Neuronal stem cell (in vitro differentiated cells): ENCODE measurements around the gene CASKIN2.
A peak's percentile ranks its signal among the peaks of the same experiment; 100 is the strongest.

Experiments
- DNase-seq: peaks from one replicate; pipeline ENCODE4 v3.0.0-alpha.2; 2013; ENCODE audit warnings: low spot score
- H2AFZ ChIP-seq: one replicate; pipeline ENCODE4 v1.6.1; 2013; ENCODE audit warnings: mild to moderate bottlenecking, low read length, inconsistent platforms
- H2AK5ac ChIP-seq: 2 replicates; pipeline ENCODE4 v1.6.1; 2013; ENCODE audit warnings: low read depth, mild to moderate bottlenecking, inconsistent platforms, low read length, moderate library complexity, mixed read lengths
- H2BK120ac ChIP-seq: 2 replicates; pipeline ENCODE4 v1.6.1; 2013; ENCODE audit warnings: low read depth, mild to moderate bottlenecking, inconsistent platforms, low read length, moderate library complexity, mixed read lengths
- H2BK12ac ChIP-seq: one replicate; pipeline ENCODE4 v1.6.1; 2013; ENCODE audit warnings: low read length, inconsistent platforms
- H2BK15ac ChIP-seq: 2 replicates; pipeline ENCODE4 v1.6.1; 2013; ENCODE audit warnings: mild to moderate bottlenecking, low read length, inconsistent platforms, mixed read lengths
- H2BK5ac ChIP-seq: one replicate; pipeline ENCODE4 v1.6.1; 2013; ENCODE audit warnings: inconsistent platforms, mild to moderate bottlenecking, low read length, moderate library complexity
- H3K14ac ChIP-seq: one replicate; pipeline ENCODE4 v1.6.1; 2013; ENCODE audit warnings: low read length, inconsistent platforms
- H3K18ac ChIP-seq: 2 replicates; pipeline ENCODE4 v1.6.1; 2013; ENCODE audit warnings: low read length, inconsistent platforms
- H3K23ac ChIP-seq: 2 replicates; pipeline ENCODE4 v1.6.1; 2013; ENCODE audit warnings: low read depth, mild to moderate bottlenecking, mixed read lengths, low read length, inconsistent platforms; ENCODE audit not compliant: poor library complexity
- H3K27ac ChIP-seq: replicated peaks from 3 replicates; pipeline ENCODE4 v1.5.1; 2013; ENCODE audit warnings: low read length, inconsistent platforms
- H3K27me3 ChIP-seq, 3 experiments: 2 replicates each; pipeline ENCODE4 v1.6.1; 2013; ENCODE audit warnings: low read length in 3 of 3, mild to moderate bottlenecking in 2 of 3, inconsistent platforms in 1 of 3, low read depth in 1 of 3, mixed read lengths in 1 of 3, moderate library complexity in 1 of 3; ENCODE audit not compliant: control insufficient read depth in 3 of 3, insufficient read depth in 3 of 3
- H3K36me3 ChIP-seq, 2 donors: replicated peaks in 1 of 2; 2 replicates each; pipeline ENCODE4 v1.6.1; 2013; ENCODE audit warnings: low read length in 2 of 2; ENCODE audit not compliant: control insufficient read depth in 2 of 2, insufficient read depth in 2 of 2
- H3K4ac ChIP-seq: 2 replicates; pipeline ENCODE4 v1.6.1; 2013; ENCODE audit warnings: inconsistent platforms, mild to moderate bottlenecking, low read length, moderate library complexity
- H3K4me1 ChIP-seq, 2 donors: 1 replicate in 1 of 2; 2 replicates in 1 of 2; pipeline ENCODE4 v1.6.1; 2013; ENCODE audit warnings: low read length in 2 of 2, low read depth in 1 of 2; ENCODE audit not compliant: control insufficient read depth in 2 of 2, insufficient read depth in 1 of 2
- H3K4me2 ChIP-seq: one replicate; pipeline ENCODE4 v1.6.1; 2013; ENCODE audit warnings: mild to moderate bottlenecking, low read length, inconsistent platforms; ENCODE audit not compliant: insufficient read depth, poor library complexity, severe bottlenecking
- H3K4me3 ChIP-seq, 2 donors: 2 replicates each; pipeline ENCODE4 v1.5.1; 2013; ENCODE audit warnings: low read length in 2 of 2, mild to moderate bottlenecking in 2 of 2, inconsistent platforms in 1 of 2, moderate library complexity in 1 of 2
- H3K79me1 ChIP-seq: one replicate; pipeline ENCODE4 v1.6.1; 2013; ENCODE audit warnings: low read depth, mild to moderate bottlenecking, inconsistent platforms, low read length, moderate library complexity
- H3K9ac ChIP-seq: one replicate; pipeline ENCODE4 v1.6.1; 2013; ENCODE audit warnings: mild to moderate bottlenecking, low read depth, low read length, inconsistent platforms; ENCODE audit not compliant: poor library complexity
- H3K9me3 ChIP-seq, 2 donors: replicated peaks in 1 of 2; 2 replicates each; pipeline versions ENCODE3 to v1.6.1; 2013; ENCODE audit warnings: low read length in 2 of 2, mild to moderate bottlenecking in 2 of 2, inconsistent platforms in 1 of 2, low read depth in 1 of 2, mixed read lengths in 1 of 2, moderate library complexity in 1 of 2; ENCODE audit not compliant: control insufficient read depth in 2 of 2, insufficient read depth in 1 of 2
- H4K8ac ChIP-seq: one replicate; pipeline ENCODE4 v1.6.1; 2013; ENCODE audit warnings: low read depth, mild to moderate bottlenecking, inconsistent platforms, low read length, moderate library complexity
- H4K91ac ChIP-seq: one replicate; pipeline ENCODE4 v1.6.1; 2013; ENCODE audit warnings: low read length, low read depth, mild to moderate bottlenecking, inconsistent platforms; ENCODE audit not compliant: poor library complexity
- WGBS, 2 donors: extraction: QIAGEN DNeasy Blood & Tissue Kit; methylation state at CpG; one replicate each; pipeline ENCODE4 v1.1.7; 2013; ENCODE audit warnings: missing lambda C conversion rate in 2 of 2, mixed read lengths in 1 of 2; ENCODE audit not compliant: insufficient read length in 2 of 2, insufficient replicate concordance in 1 of 2; ENCODE audit errors: extremely low coverage in 2 of 2; 5-methylcytosine and 5-hydroxymethylcytosine counted together

Gene CASKIN2

DNA sequence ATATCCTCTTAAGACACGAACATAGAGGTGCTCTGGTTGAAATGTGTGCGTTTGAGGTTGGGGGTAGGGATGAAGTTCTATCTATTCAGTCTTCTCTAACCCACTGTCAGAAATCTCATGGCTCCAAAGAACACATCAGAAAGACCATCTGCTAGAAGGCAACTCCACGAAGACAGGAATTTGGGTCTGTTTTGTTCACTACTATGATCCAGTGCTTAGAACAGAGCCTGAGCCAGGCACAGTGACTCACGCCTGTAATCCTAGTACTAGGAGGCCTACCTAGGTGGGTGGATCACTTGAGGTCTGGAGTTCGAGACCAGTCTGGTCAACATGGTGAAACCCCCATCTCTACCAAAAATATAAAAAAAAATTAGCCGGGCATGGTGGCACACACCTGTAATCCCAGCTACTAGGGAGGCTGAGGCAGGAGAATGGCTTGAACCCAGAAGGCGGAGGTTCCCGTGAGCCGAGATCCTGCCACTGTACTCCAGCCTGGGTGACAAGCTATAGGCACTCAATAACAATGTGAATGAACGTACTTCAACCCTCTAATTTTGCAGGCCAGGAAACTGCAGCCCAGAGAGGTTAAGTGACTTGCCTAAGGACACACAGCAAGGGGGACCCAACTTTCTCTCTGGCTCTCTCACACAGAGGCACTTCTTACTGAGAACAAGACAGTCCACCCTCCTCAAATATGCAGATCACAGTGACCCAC lies 2.3 kb downstream of the CASKIN2 start:
- H3K36me3 ChIP-seq: peaks cover 11 to 60% of the 10 kb centered on the region in 2 donors
- H3K9me3 ChIP-seq: no peaks in the 10 kb centered on the region
- no peaks in the 10 kb centered on the region for H3K27me3 ChIP-seq
- H3K27ac ChIP-seq: no peak overlapping the region
- H2BK120ac ChIP-seq: no peak overlapping the region
- H3K23ac ChIP-seq: peak overlapping the region; percentile 80
- peak overlapping the region; percentile 17 for H4K8ac ChIP-seq
- H3K18ac ChIP-seq: no peak overlapping the region
- no peak overlapping the region for H2AK5ac ChIP-seq
- no peak overlapping the region for H2AFZ ChIP-seq
- peaks cover 27% of the 10 kb centered on the region for H3K79me1 ChIP-seq
- H3K14ac ChIP-seq: no peak overlapping the region
- no peak overlapping the region for H2BK15ac ChIP-seq
- H3K4me2 ChIP-seq: no peak overlapping the region
- H3K4ac ChIP-seq: no peak overlapping the region
- peaks cover 14 to 18% of the 10 kb centered on the region in 2 donors for H3K4me1 ChIP-seq
- DNase-seq: no peak
- H3K9ac ChIP-seq: peak overlapping the region; percentile 60
- H2BK12ac ChIP-seq: no peak overlapping the region
- no peak overlapping the region for H2BK5ac ChIP-seq
- H3K4me3 ChIP-seq: peak overlapping the region in 1 of 2 donors; percentile 67
- WGBS, 2 donors: no CpG with 5 or more reads among the region's 10 CpGs
- no peak overlapping the region for H4K91ac ChIP-seq

GRCh38 chr17:75511610-75512575 lies 3.4 kb downstream of the CASKIN2 start:
- H3K27me3 ChIP-seq: no peaks in the 10 kb centered on the region
- no peak for DNase-seq

GRCh38 chr17:75511270-75511609 lies 4.1 kb downstream of the CASKIN2 start:
- H2BK5ac ChIP-seq: no peak overlapping the region
- no CpG with 5 or more reads among the region's 4 CpGs for WGBS, 2 donors

More at GRCh38 chr17:75511610-75512575, 3.4 kb downstream of the CASKIN2 start:
- H3K79me1 ChIP-seq: peaks cover 29% of the 10 kb centered on the region
- H2BK12ac ChIP-seq: no peak overlapping the region
- WGBS, 2 donors: no CpG with 5 or more reads among the region's 13 CpGs
- H3K27ac ChIP-seq: no peak overlapping the region
- peak overlapping the region; percentile 24 for H3K4me2 ChIP-seq
- no peak overlapping the region for H3K4me3 ChIP-seq
- no peak overlapping the region for H3K4ac ChIP-seq
- no peak overlapping the region for H2BK120ac ChIP-seq
- no peak overlapping the region for H3K9ac ChIP-seq
- H3K14ac ChIP-seq: no peak overlapping the region
- H2AFZ ChIP-seq: no peak overlapping the region
- no peak overlapping the region for H4K91ac ChIP-seq
- H4K8ac ChIP-seq: no peak overlapping the region
- no peak overlapping the region for H3K23ac ChIP-seq
- H3K9me3 ChIP-seq: no peaks in the 10 kb centered on the region
- H3K36me3 ChIP-seq: peaks cover 15 to 62% of the 10 kb centered on the region in 2 donors
- peak overlapping the region; percentile 43 for H2AK5ac ChIP-seq
- no peak overlapping the region for H2BK15ac ChIP-seq
- H2BK5ac ChIP-seq: peak overlapping the region; percentile 19
- H3K18ac ChIP-seq: peak overlapping the region; percentile 16
- H3K4me1 ChIP-seq: peaks cover 9 to 11% of the 10 kb centered on the region in 2 donors

More at GRCh38 chr17:75511270-75511609, 4.1 kb downstream of the CASKIN2 start:
- Histone ChIP-seq H3K4me3 (no peak overlapping the region), H4K8ac (no peak overlapping the region), H2BK120ac (no peak overlapping the region), H3K79me1 (peaks cover 29% of the 10 kb centered on the region), H3K18ac (no peak overlapping the region), H3K27ac (no peak overlapping the region), H3K9ac (no peak overlapping the region), H3K23ac (no peak overlapping the region), H3K4me2 (peak overlapping the region; percentile 24), H2AK5ac (no peak overlapping the region), H2BK15ac (no peak overlapping the region), H3K27me3 (no peaks in the 10 kb centered on the region), H3K4me1 (peaks cover 9 to 11% of the 10 kb centered on the region in 2 donors), H3K9me3 (no peaks in the 10 kb centered on the region), H3K4ac (no peak overlapping the region), H3K36me3 (peaks cover 21 to 69% of the 10 kb centered on the region in 2 donors), H4K91ac (no peak overlapping the region), H3K14ac (no peak overlapping the region), H2BK12ac (no peak overlapping the region), H2AFZ (no peak overlapping the region)
- no peak for DNase-seq
